T follicular helper cell (primary cell): ENCODE data around the gene TM4SF20.

Experiments
- DNase-seq: peaks from one replicate; pipeline ENCODE4 v3.0.0-alpha.2; 2020; ENCODE audit warnings: low read depth
- total RNA-seq, 2 experiments: gene quantifications; one replicate each; lab custom pipeline; 2026; lab: John Stamatoyannopoulos, UW

TM4SF20 gene
- 0 reads per million in 2 experiments for total RNA-seq

- no peak for DNase-seq
Measured at GRCh38 chr2:227379095-227379494, at the start of gene TM4SF20. TM4SF20 (minus strand) TSS chr2:227379306; CDS start chr2:227379268, 38 bp downstream.

GRCh38 chr2:227428731-227429285, 49.7 kb upstream of the TM4SF20 start:
- DNase-seq: no peak

- no peak for DNase-seq
Measured at GRCh38 chr2:227423656-227424499, 44.8 kb upstream of the TM4SF20 start.

- no peak for DNase-seq
Measured at GRCh38 chr2:227420087-227421052, 41.3 kb upstream of the TM4SF20 start.

- DNase-seq: no peak
Measured at GRCh38 chr2:227416701-227417100, 37.6 kb upstream of the TM4SF20 start.

GRCh38 chr2:227415538-227416424, 36.7 kb upstream of the TM4SF20 start:
- DNase-seq: no peak

- no peak for DNase-seq
Measured at GRCh38 chr2:227414846-227415245, 35.7 kb upstream of the TM4SF20 start.

GRCh38 chr2:227413371-227413770, 34.3 kb upstream of the TM4SF20 start:
- DNase-seq: no peak

GRCh38 chr2:227412877-227413276, 33.8 kb upstream of the TM4SF20 start:
- no peak for DNase-seq

- DNase-seq: no peak
Measured at GRCh38 chr2:227411990-227412350, 32.9 kb upstream of the TM4SF20 start.

- DNase-seq: no peak
Measured at GRCh38 chr2:227411320-227411989, 32.3 kb upstream of the TM4SF20 start.

- DNase-seq: no peak
Measured at GRCh38 chr2:227410191-227410590, 31.1 kb upstream of the TM4SF20 start.

- no peak for DNase-seq
Measured at GRCh38 chr2:227407591-227408151, 28.6 kb upstream of the TM4SF20 start.

GRCh38 chr2:227406177-227407031, 27.3 kb upstream of the TM4SF20 start:
- no peak for DNase-seq

GRCh38 chr2:227404585-227405271, 25.6 kb upstream of the TM4SF20 start:
- DNase-seq: no peak

GRCh38 chr2:227402959-227403358, 23.9 kb upstream of the TM4SF20 start:
- DNase-seq: no peak

GRCh38 chr2:227402321-227402720, 23.2 kb upstream of the TM4SF20 start:
- DNase-seq: no peak

GRCh38 chr2:227401550-227401949, 22.4 kb upstream of the TM4SF20 start:
- no peak for DNase-seq
